ENCODE data around the gene TRIM47. TPM values are rescaled to one million over a fixed set of nuclear protein-coding genes. Genes with fewer than 3 reads are reported as not detected.

The TRIM47 gene
- total and polyA plus RNA-seq, 2 of the 13 experiments (the other 11 are each of a cell fraction or from before 2014, with no cell fraction given): 33.5 to 82.0 TPM

DNA sequence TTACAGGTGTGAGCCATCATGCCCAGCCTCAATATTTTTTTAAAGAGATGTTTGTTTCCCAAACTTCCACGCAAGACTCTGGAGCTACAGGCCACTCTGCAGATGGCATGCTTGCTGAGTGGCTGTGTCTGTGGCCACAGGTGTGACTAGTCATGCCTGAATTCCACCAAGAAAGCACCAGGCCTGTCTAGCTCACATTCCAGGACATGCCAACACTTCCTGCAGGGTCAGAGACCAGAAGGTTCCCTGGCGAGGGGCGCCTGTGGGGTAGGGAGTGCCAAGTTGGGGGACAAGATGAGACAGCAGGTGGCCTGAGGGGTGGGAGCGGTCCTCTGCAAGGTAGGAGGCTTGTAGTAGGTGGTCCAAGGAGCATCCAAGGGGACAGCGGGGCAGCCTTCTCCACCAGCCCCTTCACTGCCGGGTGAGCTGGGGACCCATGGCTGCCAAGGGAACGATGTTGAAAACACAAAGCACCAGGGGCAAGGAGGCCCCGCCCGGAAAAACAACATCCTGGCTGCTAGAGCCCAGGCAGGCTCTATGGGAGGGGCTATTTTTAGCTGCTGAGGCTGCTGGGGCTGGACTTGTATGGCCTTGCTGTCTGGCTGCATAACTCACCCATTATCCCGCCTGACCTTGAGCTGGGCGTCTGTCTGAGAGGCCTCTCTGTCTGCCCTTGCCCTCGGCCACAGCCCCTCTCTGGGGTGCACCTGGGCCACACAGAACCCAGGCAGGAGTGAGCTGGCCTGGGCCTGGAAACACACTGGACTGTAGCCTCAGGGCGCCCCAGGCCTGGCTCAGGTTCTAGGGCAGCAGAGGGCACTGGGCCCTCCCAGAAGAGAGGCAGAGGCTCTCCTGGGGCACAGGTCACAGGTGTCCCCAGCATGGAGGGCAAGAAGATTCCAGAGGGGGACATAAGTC lies 5.7 kb downstream of the TRIM47 start (continued):
- TF ChIP-seq ZMYM4 (CRISPR knock-in tag; IDR thresholded peaks at IDR 0.05) (peak; percentile 58), BRCA1 (CRISPR knock-in tag; IDR thresholded peaks at IDR 0.05) (peak; percentile 59; the same call in 1 of the 2 replicates), ZNF572 (CRISPR knock-in tag; IDR thresholded peaks at IDR 0.05) (peak; percentile 62; the same call in 1 of the 2 replicates), ZBTB1 (CRISPR knock-in tag; IDR thresholded peaks at IDR 0.05; ENCODE audit: borderline replicate concordance) (0 out of 2 replicates have a peak, but pooled peaks have one; percentile 54), ZIK1 (CRISPR knock-in tag; IDR thresholded peaks at IDR 0.05; ENCODE audit: borderline replicate concordance, low read depth) (0 out of 2 replicates have a peak, but pooled peaks have one; percentile 35), ISX (CRISPR knock-in tag; conservative IDR thresholded peaks at IDR 0.05) (0 out of 2 replicates have a peak, but pooled peaks have one; percentile 41), ZNF329 (CRISPR knock-in tag; IDR thresholded peaks at IDR 0.05; ENCODE audit: low read depth) (peak; percentile 48; the same call in 1 of the 2 replicates), ZFYVE20 (CRISPR knock-in tag; IDR thresholded peaks at IDR 0.05; ENCODE audit: borderline replicate concordance, low read depth) (no peak), HNRNPK (IDR thresholded peaks at IDR 0.05; ENCODE audit: low read depth, low read length, poor library complexity, severe bottlenecking) (no peak), FOSL2 (CRISPR knock-in tag; IDR thresholded peaks at IDR 0.05) (peak; percentile 79), YEATS4 (CRISPR knock-in tag; IDR thresholded peaks at IDR 0.05; ENCODE audit: borderline replicate concordance) (peak; percentile 86; the same call in 1 of the 2 replicates), ZSCAN30 (CRISPR knock-in tag; IDR thresholded peaks at IDR 0.05) (no peak), ZMYM2 (CRISPR knock-in tag; IDR thresholded peaks at IDR 0.05) (peak; percentile 74; the same call in 1 of the 2 replicates)
- TF ChIP-seq, protein P1, sequence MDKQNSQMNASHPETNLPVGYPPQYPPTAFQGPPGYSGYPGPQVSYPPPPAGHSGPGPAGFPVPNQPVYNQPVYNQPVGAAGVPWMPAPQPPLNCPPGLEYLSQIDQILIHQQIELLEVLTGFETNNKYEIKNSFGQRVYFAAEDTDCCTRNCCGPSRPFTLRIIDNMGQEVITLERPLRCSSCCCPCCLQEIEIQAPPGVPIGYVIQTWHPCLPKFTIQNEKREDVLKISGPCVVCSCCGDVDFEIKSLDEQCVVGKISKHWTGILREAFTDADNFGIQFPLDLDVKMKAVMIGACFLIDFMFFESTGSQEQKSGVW (CRISPR knock-in tag; IDR thresholded peaks at IDR 0.05; ENCODE audit: borderline replicate concordance): no peak
- TF ChIP-seq, protein P2, sequence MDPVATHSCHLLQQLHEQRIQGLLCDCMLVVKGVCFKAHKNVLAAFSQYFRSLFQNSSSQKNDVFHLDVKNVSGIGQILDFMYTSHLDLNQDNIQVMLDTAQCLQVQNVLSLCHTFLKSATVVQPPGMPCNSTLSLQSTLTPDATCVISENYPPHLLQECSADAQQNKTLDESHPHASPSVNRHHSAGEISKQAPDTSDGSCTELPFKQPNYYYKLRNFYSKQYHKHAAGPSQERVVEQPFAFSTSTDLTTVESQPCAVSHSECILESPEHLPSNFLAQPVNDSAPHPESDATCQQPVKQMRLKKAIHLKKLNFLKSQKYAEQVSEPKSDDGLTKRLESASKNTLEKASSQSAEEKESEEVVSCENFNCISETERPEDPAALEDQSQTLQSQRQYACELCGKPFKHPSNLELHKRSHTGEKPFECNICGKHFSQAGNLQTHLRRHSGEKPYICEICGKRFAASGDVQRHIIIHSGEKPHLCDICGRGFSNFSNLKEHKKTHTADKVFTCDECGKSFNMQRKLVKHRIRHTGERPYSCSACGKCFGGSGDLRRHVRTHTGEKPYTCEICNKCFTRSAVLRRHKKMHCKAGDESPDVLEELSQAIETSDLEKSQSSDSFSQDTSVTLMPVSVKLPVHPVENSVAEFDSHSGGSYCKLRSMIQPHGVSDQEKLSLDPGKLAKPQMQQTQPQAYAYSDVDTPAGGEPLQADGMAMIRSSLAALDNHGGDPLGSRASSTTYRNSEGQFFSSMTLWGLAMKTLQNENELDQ (CRISPR knock-in tag; IDR thresholded peaks at IDR 0.05; ENCODE audit: borderline replicate concordance): no peak
- TF ChIP-seq, protein P3, sequence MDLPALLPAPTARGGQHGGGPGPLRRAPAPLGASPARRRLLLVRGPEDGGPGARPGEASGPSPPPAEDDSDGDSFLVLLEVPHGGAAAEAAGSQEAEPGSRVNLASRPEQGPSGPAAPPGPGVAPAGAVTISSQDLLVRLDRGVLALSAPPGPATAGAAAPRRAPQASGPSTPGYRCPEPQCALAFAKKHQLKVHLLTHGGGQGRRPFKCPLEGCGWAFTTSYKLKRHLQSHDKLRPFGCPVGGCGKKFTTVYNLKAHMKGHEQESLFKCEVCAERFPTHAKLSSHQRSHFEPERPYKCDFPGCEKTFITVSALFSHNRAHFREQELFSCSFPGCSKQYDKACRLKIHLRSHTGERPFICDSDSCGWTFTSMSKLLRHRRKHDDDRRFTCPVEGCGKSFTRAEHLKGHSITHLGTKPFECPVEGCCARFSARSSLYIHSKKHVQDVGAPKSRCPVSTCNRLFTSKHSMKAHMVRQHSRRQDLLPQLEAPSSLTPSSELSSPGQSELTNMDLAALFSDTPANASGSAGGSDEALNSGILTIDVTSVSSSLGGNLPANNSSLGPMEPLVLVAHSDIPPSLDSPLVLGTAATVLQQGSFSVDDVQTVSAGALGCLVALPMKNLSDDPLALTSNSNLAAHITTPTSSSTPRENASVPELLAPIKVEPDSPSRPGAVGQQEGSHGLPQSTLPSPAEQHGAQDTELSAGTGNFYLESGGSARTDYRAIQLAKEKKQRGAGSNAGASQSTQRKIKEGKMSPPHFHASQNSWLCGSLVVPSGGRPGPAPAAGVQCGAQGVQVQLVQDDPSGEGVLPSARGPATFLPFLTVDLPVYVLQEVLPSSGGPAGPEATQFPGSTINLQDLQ (CRISPR knock-in tag; IDR thresholded peaks at IDR 0.05): peak; percentile 84; the same call in 1 of the 2 replicates
- TF ChIP-seq, protein P4, sequence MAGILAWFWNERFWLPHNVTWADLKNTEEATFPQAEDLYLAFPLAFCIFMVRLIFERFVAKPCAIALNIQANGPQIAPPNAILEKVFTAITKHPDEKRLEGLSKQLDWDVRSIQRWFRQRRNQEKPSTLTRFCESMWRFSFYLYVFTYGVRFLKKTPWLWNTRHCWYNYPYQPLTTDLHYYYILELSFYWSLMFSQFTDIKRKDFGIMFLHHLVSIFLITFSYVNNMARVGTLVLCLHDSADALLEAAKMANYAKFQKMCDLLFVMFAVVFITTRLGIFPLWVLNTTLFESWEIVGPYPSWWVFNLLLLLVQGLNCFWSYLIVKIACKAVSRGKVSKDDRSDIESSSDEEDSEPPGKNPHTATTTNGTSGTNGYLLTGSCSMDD (CRISPR knock-in tag; IDR thresholded peaks at IDR 0.05): no peak
- TF ChIP-seq, protein P5, sequence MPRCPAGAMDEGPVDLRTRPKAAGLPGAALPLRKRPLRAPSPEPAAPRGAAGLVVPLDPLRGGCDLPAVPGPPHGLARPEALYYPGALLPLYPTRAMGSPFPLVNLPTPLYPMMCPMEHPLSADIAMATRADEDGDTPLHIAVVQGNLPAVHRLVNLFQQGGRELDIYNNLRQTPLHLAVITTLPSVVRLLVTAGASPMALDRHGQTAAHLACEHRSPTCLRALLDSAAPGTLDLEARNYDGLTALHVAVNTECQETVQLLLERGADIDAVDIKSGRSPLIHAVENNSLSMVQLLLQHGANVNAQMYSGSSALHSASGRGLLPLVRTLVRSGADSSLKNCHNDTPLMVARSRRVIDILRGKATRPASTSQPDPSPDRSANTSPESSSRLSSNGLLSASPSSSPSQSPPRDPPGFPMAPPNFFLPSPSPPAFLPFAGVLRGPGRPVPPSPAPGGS (CRISPR knock-in tag; IDR thresholded peaks at IDR 0.05): peak; percentile 83
- TF ChIP-seq, protein P6, sequence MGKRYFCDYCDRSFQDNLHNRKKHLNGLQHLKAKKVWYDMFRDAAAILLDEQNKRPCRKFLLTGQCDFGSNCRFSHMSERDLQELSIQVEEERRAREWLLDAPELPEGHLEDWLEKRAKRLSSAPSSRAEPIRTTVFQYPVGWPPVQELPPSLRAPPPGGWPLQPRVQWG (CRISPR knock-in tag; IDR thresholded peaks at IDR 0.05; ENCODE audit: borderline replicate concordance, low read depth): no peak

All from HepG2 (cell line).